HG03342 (cell line): ENCODE data around the gene BICRAL.
"Not testable (repeated sequence)": the region's sequence is repeated elsewhere in the genome, so short reads cannot be mapped to it uniquely, and the experiment has no call there.

Experiments
- ATAC-seq: cut with Tn5 transposase; IDR thresholded peaks from one replicate; pipeline ENCODE4 v1.9.1; 2021; ENCODE audit warnings: mild to moderate bottlenecking, moderate library complexity; ENCODE audit not compliant: unreplicated experiment

The BICRAL gene

GRCh38 chr6:42834056-42834455 is 52.2 kb downstream of the BICRAL start:
- ATAC-seq = no peak

GRCh38 chr6:42841844-42842584 is 60.2 kb downstream of the BICRAL start:
- ATAC-seq = no peak

GRCh38 chr6:42845327-42845694 is 63.5 kb downstream of the BICRAL start:
- ATAC-seq = no peak

GRCh38 chr6:42846505-42846904 is 64.7 kb downstream of the BICRAL start:
- no peak for ATAC-seq

- ATAC-seq = no peak
Observed at GRCh38 chr6:42848700-42849099, 66.8 kb downstream of the BICRAL start.

GRCh38 chr6:42851599-42851998 is 69.7 kb downstream of the BICRAL start:
- no peak for ATAC-seq

- ATAC-seq = no peak
Observed at GRCh38 chr6:42860036-42860435, 78.2 kb downstream of the BICRAL start.

GRCh38 chr6:42860481-42860880 is 78.6 kb downstream of the BICRAL start:
- no peak for ATAC-seq

- ATAC-seq = no peak
Observed at GRCh38 chr6:42864602-42865001, 82.8 kb downstream of the BICRAL start.

- ATAC-seq = no peak
Observed at GRCh38 chr6:42870145-42870936, 88.5 kb downstream of the BICRAL start.

GRCh38 chr6:42871711-42872110 is 89.9 kb downstream of the BICRAL start:
- no peak for ATAC-seq

GRCh38 chr6:42873313-42873712 is 91.5 kb downstream of the BICRAL start:
- no peak for ATAC-seq

GRCh38 chr6:42877695-42878094 is 95.8 kb downstream of the BICRAL start:
- no peak for ATAC-seq

- ATAC-seq = peak; percentile 87
Observed at GRCh38 chr6:42879372-42880239, 97.8 kb downstream of the BICRAL start, which contains the start of gene RPL7L1. Gene RPL7L1 (plus strand): TSS chr6:42879616. CDS start chr6:42879911, 295 bp downstream.

- not testable (repeated sequence) for ATAC-seq
Observed at GRCh38 chr6:42880240-42880817, 98.5 kb downstream of the BICRAL start.

GRCh38 chr6:42880871-42881270 is 99.0 kb downstream of the BICRAL start:
- not testable (repeated sequence) for ATAC-seq

- ATAC-seq = no peak
Observed at GRCh38 chr6:42885702-42886101, 103.8 kb downstream of the BICRAL start.

GRCh38 chr6:42888201-42888600 is 106.3 kb downstream of the BICRAL start:
- not testable (repeated sequence) for ATAC-seq

- no peak for ATAC-seq
Observed at GRCh38 chr6:42889815-42890214, 108.0 kb downstream of the BICRAL start.

- ATAC-seq = peak; percentile 93
Observed at GRCh38 chr6:42890311-42891198, 108.7 kb downstream of the BICRAL start.
